Daoy (cell line): ENCODE results near the gene TIGD6. TPM values are rescaled to one million over a fixed set of nuclear protein-coding genes. Genes with fewer than 3 reads are reported as not detected.

Experiments used
- DNase-seq: peaks from one replicate; pipeline ENCODE4 v3.0.0-alpha.2; 2015; ENCODE audit warnings: low read depth
- total RNA-seq: library from RNA; depleted of rRNA; stranded (reverse); fragments of >200 nt; shearing (Covaris generic); gene quantifications from 2 replicates; pipeline ENCODE4 v1.2.3, GENCODE V29; 2014

TIGD6 gene
- total RNA-seq, 1 experiment from 2014 or later = 4.3 TPM

DNA sequence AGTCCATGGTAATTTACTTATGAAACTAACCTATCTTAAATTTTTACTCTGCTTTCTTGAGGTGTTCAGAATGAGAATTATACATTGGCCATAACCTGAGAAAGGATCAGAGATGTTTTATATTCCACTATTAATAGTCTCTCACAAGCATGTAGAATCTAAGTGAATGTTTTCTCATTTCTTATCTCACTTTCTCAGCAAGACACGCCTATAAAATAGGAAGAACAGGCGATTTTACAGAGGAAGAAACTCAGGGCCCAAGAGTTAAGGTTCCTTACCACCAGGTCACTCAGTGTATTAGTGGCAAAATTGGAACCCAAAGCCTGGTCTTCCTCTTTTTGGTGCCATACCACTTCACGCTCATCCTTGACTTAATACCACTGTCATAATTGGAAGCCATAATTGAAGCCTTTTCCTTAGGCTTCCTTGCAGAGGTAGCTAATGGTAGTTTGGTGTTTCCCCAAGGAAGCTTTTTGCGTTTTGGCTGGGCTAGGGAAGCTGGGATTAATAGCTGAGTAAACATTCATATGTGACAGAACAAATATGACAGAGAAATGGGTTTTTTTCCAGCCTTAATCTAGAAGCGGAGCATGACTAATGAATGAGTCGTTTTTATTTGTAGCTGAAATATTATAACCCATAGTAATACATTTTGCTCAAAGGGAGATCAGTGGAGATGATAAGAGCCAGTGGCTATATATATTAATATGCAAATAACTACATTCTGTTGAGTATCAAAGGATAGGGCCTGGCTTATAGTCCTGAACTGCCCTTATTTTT lies 17.0 kb upstream of the TIGD6 start:
- no peak for DNase-seq

DNA sequence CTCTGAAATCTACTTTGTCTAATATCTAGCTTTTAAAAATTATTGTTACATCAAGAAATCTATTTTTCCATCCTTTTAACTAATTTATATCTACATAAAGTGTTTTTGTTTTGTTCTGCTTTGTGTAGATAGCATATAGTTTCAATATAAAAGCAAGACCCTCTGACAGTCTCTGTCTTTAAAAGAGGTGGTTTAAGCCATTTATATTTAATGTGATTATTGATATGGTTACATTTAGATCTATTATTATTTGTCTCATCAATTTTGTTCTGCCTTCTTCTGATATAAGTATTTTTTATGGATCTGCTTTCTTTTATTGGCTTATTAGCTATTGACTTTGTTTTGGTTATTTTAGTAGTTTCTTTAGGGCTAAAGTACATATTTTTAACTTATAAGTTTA lies 16.1 kb upstream of the TIGD6 start:
- DNase-seq = no peak

DNA sequence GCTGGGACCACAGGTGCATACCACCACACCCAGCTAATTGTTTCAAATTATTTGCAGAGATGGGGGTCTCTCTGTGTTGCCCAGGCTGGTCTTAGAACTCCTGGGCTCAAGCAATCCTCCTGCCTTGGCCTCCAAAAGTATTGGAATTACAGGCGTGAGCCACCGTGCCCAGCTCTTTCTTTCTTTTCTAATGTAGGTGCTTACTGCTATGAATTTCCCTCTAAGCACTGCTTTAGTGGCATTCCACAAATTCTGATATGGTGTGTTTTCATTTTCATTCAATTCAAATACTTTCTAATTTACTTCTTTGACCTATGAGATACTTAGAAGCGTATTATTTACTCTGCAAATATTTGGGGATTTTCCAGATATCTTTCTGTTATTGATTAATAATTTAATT lies 15.0 kb upstream of the TIGD6 start:
- DNase-seq = no peak

GRCh38 chr5:150014456-150014855 lies 14.0 kb upstream of the TIGD6 start:
- no peak for DNase-seq

GRCh38 chr5:150013931-150014330 lies 13.5 kb upstream of the TIGD6 start:
- no peak for DNase-seq

DNA sequence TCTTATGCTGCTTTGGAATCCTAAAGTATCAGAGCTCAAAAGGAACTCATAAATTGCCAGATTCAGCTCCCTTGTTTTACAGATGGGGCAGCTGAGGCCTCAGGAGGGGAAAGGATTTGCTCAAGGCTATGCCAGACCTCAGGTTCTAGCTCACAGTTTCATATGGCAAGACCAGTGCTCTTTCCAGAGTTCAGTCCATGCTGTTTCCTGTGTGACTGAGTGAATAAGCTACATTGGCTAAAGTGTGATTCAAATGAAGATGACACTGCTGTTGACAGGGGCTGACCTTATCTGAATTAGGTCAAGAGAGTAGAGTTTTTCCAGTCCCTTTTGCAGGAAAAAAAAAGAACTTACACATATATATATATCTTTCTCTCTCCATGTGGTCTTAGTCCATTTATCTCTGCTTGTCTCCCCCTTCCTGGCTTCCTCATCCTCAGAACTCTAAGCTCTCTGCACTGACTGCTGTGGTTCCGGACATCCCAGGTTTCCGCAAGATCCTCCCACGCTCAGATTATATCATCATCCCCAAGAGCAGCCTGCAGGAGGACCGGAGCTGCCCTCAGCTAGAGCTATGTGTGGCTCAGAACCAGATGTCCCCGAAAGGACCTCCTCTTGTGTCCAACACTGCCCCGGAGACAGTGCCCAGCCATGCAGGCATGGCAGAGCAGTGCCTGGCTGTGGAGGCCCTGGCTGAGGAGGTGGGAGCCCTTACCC lies 9.4 kb upstream of the TIGD6 start:
- DNase-seq = no peak

DNA sequence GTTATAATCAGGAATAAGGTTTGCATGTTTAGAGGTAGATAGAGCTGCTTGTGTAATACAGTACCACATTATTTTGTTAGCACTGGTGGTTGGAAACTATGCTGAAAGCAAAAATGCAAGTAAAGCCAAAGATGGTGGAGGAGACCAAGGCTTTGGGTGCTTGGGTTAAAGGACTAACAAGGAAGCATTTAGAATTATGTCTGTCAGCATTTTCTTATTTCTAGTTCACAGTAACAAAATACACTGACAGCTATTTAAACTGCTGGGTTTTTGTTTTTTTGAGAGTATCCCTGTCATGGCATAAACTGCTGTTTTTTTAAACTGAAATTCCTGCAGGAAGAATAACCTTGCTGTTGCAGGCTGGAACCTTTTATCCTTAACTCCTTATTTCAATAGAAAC lies 6.6 kb upstream of the TIGD6 start:
- no peak for DNase-seq

GRCh38 chr5:150006318-150006717 lies 5.9 kb upstream of the TIGD6 start:
- DNase-seq = no peak

GRCh38 chr5:150001660-150002486 lies 1.4 kb upstream of the TIGD6 start:
- peak; percentile 77 for DNase-seq

DNA sequence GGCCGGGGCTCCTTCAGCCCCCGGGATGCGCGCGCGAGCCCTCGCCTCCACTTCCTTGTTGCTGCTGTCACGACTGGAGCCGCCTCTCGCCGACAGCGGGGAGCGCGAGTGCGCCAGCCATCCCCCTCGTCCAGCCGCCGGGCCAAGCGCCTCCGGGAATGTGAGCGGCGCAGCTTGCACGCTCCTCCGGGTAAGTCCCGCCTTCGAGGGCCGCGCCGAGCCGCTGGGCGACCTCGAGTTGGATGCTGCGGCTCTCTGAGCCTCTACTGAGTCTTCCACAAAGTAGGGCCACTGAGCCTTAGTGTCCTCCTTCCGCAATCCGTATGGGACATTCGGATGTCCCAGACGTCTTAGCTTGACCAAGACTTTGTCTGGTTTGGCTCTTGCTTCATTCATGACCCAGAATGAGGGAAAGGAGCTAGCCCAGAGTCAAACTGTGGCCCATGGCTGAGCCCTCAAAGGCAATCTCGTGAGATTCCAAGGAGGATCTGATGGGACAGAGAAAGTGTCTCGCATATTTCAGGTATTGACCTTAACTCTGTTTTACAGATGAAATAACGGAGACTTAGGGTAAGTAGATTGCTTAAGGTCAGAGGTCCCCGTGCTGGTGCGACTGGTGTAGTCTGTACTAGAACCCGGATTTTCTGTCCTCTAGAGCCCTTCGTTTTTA lies 671 bp upstream of the TIGD6 start:
- peak; percentile 49 for DNase-seq

- DNase-seq = no peak
Observed at GRCh38 chr5:149999866-150000255, 593 bp downstream of the TIGD6 start.

DNA sequence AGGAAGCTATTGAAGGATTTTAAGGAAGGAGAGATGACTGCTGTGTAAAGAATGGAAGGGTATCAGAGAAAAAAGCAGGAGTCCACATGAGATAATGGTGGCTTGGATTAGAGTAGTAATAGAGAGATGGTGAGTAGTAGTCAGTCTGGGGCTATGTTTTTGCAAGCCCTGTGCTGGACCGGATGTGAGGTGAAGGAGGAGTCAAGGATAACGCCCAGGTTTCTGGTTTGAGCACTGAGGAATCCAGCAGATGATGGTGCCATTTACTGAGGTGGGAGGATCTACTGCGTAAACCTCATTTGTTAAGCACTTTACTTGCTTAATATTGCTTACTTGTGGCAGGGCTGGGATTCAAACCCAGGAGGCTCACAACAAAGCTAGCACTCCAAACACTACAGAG lies 1.1 kb downstream of the TIGD6 start:
- DNase-seq = peak; percentile 18

DNA sequence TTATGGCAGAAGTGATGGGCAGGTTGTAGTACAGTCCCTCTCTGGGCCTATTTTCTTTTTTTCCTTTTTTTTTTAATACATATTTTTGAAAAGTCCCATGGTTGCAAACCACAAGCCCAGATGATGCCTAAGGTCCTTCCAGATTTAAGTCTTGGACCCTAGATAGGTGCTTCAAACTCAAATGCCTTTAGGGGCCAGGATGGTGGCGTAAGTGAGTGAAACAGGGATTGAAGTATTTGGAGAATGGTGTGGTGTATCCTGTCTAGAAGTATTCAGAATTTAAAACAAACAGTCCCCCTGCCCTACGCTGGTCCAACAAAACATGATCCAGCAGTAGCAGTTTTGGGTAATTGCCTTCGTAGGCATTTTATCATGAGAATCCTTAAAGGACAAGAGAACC lies 2.2 kb downstream of the TIGD6 start:
- no peak for DNase-seq

GRCh38 chr5:149996205-149996890 lies 4.1 kb downstream of the TIGD6 start:
- no peak for DNase-seq

DNA sequence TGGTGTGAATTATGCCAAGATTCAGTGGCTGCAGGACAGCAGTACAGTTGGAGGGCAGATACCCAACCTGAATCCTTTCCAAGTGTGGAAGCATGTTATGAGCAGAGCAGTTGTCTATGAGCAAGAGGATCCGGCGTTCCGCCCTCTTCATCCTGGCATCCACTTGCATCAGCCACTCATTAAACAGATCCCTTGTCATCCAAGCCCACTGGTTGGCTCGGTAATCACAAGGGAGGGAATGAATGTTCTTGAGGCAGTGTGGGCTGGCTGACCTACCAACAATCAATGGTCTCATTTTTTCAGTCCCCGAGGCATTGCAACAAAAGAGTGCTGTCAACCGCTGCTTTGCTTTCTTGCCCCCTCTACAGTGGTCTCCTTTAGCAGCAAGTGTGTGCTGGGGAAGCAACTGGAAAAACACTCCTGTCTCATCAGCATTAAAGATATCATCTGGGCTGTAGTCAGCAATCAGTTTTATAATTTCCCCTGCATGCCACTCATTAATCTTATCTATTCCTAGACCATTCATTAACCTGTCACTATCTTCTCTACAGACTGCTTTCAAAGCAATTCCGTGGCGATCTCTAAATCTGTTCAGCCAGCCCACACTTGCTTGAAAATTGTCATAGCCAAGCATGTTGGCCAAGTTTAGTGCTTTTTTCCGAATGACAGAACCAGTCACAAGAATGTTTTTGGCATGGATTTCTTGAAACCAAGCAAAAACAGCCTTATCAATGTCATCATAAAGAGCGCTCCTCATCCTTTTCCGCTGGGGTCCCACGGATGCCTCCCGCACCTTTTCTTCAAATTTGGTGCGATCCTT lies 4.9 kb downstream of the TIGD6 start:
- no peak for DNase-seq

- DNase-seq = no peak
Observed at GRCh38 chr5:149993471-149993870, 7.0 kb downstream of the TIGD6 start.

DNA sequence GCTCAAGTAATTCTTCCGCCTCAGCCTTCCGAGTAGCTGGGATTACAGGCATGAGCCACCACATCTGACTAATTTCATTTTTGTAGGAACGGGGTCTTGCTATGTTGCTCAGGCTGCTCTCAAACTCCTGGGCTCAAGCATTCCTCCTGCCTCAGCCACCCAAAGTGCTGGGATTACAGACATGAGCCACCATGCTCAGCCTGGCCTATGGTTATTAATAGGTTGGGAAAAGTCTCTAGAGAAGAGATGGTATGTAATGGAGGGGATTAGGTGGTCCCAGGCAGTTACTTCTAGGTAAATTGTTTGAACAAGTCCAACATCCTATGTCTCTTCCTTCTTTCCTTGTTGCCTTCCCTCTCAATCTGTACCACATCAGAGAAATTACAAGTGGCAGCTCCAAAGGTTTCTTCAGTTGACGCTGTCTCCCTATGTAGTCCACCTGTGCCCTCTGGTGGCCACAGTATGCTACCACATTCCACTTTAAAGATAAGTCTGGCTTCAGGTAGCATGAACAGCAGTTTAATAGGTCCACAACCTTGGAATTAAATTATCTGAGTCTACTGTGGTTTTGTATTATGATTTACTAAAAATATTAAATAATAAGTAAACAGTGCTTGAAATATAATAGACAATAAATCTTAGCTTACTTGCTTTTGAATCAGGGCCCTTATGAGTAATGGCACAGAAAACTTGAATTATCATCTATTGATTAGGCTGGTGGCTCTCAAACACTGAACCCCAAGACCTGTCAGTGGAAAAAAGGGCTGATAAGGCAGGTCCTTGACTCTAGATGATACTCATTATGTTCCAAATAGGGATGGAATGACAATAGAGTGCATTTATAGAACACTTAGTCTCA lies 9.7 kb downstream of the TIGD6 start:
- peak; percentile 72 for DNase-seq

DNA sequence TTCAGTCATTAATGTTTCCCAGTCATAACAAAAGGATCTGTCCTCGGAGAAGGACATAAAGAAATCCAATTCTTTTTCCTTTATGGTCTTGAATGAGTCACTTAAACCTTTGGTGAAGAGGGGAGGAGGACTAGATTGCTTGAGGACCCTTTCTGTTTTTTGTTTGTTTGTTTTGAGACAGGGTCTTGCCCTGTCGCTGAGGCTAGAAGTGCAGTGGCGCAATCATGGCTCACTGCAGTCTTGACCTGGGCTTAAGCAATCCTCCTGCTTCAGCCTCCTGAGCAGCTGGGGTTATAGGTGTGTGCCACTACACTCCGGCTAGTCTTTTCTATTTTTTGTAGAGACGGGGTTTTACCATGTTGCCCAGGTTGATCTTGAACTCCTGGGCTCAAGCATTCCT lies 12.3 kb downstream of the TIGD6 start:
- no peak for DNase-seq

DNA sequence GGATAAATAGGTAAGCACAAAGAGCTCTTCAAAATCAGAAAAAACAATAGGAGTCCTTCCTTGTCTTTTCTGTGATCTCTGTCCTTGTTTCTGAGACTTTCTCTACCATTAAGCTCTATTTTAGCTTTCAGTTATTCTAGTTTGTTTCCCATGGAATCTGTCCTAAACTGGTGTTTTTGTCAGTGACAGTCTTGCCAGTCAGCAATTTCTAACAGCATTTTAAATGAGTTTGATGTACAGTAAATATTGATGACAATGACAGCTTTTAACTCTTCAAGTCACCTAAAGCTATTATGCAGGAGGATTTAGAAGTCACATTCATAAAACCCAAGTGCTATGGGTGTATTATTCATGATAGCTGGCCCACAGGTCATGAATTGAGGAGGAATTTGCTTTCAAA lies 17.9 kb downstream of the TIGD6 start:
- DNase-seq = no peak

DNA sequence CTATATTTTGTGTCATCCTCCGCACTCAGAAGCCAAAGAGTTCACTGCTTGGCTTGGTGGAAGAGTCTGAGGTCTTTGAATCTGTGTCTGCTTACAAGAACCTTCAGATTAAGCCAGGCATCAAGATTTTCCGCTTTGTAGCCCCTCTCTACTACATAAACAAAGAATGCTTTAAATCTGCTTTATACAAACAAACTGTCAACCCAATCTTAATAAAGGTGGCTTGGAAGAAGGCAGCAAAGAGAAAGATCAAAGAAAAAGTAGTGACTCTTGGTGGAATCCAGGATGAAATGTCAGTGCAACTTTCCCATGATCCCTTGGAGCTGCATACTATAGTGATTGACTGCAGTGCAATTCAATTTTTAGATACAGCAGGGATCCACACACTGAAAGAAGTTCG lies 19.2 kb downstream of the TIGD6 start:
- no peak for DNase-seq
